GM12878 (cell line): ENCODE data around the gene TRIM67.

Source experiments
- ATF7 ChIP-seq: fragments of 450-650 bp; IDR thresholded peaks from 2 replicates; pipeline ENCODE4 v1.6.1; 2016; ENCODE audit warnings: low read depth, mild to moderate bottlenecking
- BACH1 ChIP-seq: fragments of 450-650 bp; IDR thresholded peaks from 2 replicates; pipeline ENCODE4 v1.6.1; 2017; ENCODE audit warnings: mild to moderate bottlenecking, borderline replicate concordance
- CTCF ChIP-seq, 3 experiments: IDR thresholded peaks in 2 of 3; conservative IDR thresholded peaks in 1 of 3; 2 replicates each; pipeline ENCODE4 v1.5.1; 2011; ENCODE audit warnings: low read depth in 3 of 3, low read length in 3 of 3, mild to moderate bottlenecking in 3 of 3, control low read depth in 2 of 3, moderate library complexity in 2 of 3, inconsistent platforms in 1 of 3, mixed read lengths in 1 of 3; ENCODE audit not compliant: control insufficient read depth in 2 of 3, insufficient read depth in 1 of 3; ENCODE audit errors: extremely low read depth in 1 of 3
- ESRRA ChIP-seq: IDR thresholded peaks from 2 replicates; pipeline ENCODE4 v1.6.1; 2012; ENCODE audit warnings: mild to moderate bottlenecking, low read length, improper control_type of control experiment
- RCOR1 ChIP-seq: conservative IDR thresholded peaks from 2 replicates; pipeline ENCODE4 v1.6.1; 2012; ENCODE audit warnings: low read depth, low read length, improper control_type of control experiment
- SIX5 ChIP-seq: IDR thresholded peaks from 2 replicates; pipeline ENCODE4 v1.6.1; 2011; ENCODE audit warnings: mild to moderate bottlenecking, low read depth, low read length, moderate library complexity; ENCODE audit not compliant: severe bottlenecking
- TARDBP ChIP-seq: IDR thresholded peaks from 2 replicates; pipeline ENCODE4 v1.6.1; 2016; ENCODE audit warnings: borderline replicate concordance

- TF ChIP-seq CTCF (IDR thresholded peaks at IDR 0.05 in 2 of 3, conservative IDR thresholded peaks at IDR 0.05 in 1 of 3; ENCODE audit: control insufficient read depth in 2 of 3, extremely low read depth in 1 of 3, insufficient read depth in 1 of 3, low read depth in 3 of 3, low read length in 3 of 3): no peak
- no peak for TF ChIP-seq TARDBP
- TF ChIP-seq ESRRA: no peak
- no peak for TF ChIP-seq BACH1
- TF ChIP-seq ATF7: no peak
- no peak for TF ChIP-seq RCOR1
- no peak for TF ChIP-seq SIX5
Measured at GRCh38 chr1:231186356-231187115, 24.7 kb downstream of the TRIM67 start.
